BE2C (cell line): Measurements from ENCODE around the gene ZSCAN30. TPM values are rescaled to one million over a fixed set of nuclear protein-coding genes. Genes with fewer than 3 reads are reported as not detected.

Experiments
- DNase-seq: peaks from one replicate; pipeline ENCODE4 v3.0.0-alpha.2; 2020
- H3K27me3 ChIP-seq: fragments of 250-450 bp; sonication (Bioruptor Pico); 2 replicates; pipeline ENCODE4 v1.5.1; 2020; ENCODE audit warnings: mild to moderate bottlenecking
- H3K36me3 ChIP-seq: fragments of 250-450 bp; sonication (Bioruptor Pico); 2 replicates; pipeline ENCODE4 v1.5.1; 2020; ENCODE audit warnings: mild to moderate bottlenecking
- H3K4me1 ChIP-seq: fragments of 250-450 bp; sonication (Bioruptor Pico); 2 replicates; pipeline ENCODE4 v1.5.1; 2020
- H3K4me3 ChIP-seq: 2 replicates; pipeline ENCODE4 v1.5.1; 2011; ENCODE audit warnings: low read depth, low read length
- H3K9me3 ChIP-seq: fragments of 250-450 bp; sonication (Bioruptor Pico); 2 replicates; pipeline ENCODE4 v1.5.1; 2020
- polyA plus RNA-seq: library from polyadenylated mRNA; unstranded; fragments of >200 nt; gene quantifications from one replicate; pipeline ENCODE4 v1.2.1, GENCODE V29; 2012; ENCODE audit warnings: low read depth, missing spikeins; ENCODE audit not compliant: insufficient read length, insufficient read depth
- TF ChIP-seq, protein P1 (sequence below): IDR thresholded peaks from 2 replicates; pipeline ENCODE4 v1.5.1; 2012; ENCODE audit warnings: mild to moderate bottlenecking, low read depth, low read length

ZSCAN30 gene
- 6.8 TPM for polyA plus RNA-seq

DNA sequence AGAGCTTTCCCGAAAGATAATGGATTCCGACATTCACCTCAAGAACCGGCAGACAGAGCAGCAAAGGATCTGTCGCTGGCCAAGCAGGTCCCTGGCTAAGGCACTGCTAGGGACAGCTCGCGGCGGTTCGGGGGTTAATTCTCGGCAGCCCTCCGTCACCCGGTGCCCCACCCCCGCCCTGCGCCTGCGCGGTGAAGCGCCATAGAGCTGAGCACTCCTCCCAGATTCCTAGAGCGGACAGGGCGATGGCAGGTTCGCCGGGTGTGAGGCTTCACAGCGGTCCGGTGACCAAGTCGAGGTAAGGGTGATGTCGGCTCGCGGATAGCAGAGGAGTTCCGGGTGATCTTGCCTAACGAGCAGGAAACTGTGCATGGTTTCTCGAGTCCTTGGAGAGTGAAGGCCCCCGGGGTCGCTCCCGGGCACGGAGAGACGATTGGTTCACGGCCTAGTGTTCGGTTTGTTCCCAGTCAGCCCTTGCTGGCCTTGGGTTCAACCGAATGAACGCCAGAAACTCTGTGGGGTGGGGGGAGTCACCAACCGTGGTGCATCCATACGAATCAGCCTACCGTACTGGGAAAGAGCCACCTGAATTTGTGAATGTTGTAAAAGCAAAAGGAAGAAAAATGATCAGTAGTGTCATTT is at the start of gene ZSCAN30:
ZSCAN30 (minus strand) TSS at position 136 of the 642 bp plus-strand sequence. CDS start 25,877 bp downstream, outside the sequence.
- TF ChIP-seq, protein P1, sequence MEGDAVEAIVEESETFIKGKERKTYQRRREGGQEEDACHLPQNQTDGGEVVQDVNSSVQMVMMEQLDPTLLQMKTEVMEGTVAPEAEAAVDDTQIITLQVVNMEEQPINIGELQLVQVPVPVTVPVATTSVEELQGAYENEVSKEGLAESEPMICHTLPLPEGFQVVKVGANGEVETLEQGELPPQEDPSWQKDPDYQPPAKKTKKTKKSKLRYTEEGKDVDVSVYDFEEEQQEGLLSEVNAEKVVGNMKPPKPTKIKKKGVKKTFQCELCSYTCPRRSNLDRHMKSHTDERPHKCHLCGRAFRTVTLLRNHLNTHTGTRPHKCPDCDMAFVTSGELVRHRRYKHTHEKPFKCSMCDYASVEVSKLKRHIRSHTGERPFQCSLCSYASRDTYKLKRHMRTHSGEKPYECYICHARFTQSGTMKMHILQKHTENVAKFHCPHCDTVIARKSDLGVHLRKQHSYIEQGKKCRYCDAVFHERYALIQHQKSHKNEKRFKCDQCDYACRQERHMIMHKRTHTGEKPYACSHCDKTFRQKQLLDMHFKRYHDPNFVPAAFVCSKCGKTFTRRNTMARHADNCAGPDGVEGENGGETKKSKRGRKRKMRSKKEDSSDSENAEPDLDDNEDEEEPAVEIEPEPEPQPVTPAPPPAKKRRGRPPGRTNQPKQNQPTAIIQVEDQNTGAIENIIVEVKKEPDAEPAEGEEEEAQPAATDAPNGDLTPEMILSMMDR = no peak
- peak within 1 kb of the TSS; percentile 76 for H3K4me3 ChIP-seq
- peak; percentile 88 for DNase-seq

DNA sequence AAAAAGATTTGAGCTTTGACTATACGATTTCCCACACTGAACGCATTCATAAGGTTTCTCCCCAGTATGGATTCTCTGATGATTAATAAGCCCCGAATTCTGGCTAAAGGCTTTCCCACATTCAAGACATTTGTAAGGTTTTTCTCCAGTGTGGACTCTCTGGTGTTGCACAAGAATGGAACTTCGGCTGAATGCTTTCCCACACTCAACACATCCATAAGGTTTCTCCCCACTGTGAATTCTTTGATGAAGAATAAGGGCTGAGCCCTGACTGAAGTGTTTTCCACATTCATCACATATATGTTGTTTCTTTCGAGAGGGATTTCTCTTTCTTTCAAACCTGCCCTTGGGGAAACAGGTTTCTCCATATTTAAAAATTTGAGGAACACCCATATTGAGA is 47.3 kb upstream of the ZSCAN30 start:
- Histone ChIP-seq H3K27me3 (no peaks in the 10 kb centered on the region), H3K36me3 (peaks cover 57% of the 10 kb centered on the region), H3K4me1 (no peaks in the 10 kb centered on the region), H3K4me3 (no peak overlapping the region), H3K9me3 (no peaks in the 10 kb centered on the region)
- DNase-seq = no peak
- TF ChIP-seq, protein P1 = no peak

More for the DNA sequence above, at the start of gene ZSCAN30:
- H3K9me3 ChIP-seq = no peaks in the 10 kb centered on the region
- no peaks in the 10 kb centered on the region for H3K27me3 ChIP-seq
- H3K4me1 ChIP-seq = no peaks in the 10 kb centered on the region
- no peaks in the 10 kb centered on the region for H3K36me3 ChIP-seq

DNA sequence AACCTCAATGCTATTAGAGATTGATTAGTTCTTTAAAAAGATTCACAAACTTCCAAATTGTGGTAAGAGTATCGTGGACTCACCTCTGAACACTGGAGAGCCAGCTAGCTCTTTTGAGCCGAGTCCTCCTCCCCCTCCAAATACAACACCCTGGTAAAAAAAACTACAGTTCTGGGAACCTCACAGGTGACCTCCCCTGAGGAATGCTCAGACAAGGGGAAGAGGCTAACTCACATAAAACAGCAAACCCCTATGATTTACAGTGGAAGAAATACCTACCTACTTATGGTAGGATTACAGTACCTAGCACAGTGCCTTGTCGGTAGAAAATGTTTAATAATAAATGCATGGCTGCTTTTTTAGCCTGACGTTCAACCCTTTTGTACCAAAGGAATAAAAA is 45.8 kb upstream of the ZSCAN30 start:
- Histone ChIP-seq H3K4me1 (no peaks in the 10 kb centered on the region), H3K36me3 (peaks cover 56% of the 10 kb centered on the region), H3K27me3 (no peaks in the 10 kb centered on the region), H3K4me3 (no peak overlapping the region), H3K9me3 (no peaks in the 10 kb centered on the region)
- TF ChIP-seq, protein P1 = no peak
- DNase-seq = no peak

DNA sequence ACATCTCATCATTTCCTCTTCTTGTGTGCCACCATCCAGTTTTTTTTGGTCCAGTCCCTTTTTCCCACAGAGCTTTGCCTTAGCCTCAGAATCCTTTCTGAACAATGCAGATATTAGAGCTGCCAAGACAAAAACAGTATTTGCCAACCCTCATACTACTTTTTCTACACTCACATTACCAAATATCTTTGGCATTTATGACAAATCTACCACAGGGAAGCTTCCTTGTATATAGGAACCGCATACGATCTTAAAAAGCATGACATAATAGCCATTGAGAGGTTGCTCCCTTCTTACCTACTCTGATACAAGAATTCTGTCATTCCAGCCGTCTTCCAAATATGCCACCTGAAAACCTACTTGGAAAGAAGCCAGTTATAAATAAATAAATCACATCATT is 44.8 kb upstream of the ZSCAN30 start:
- no peak for DNase-seq
- Histone ChIP-seq H3K27me3 (no peaks in the 10 kb centered on the region), H3K4me3 (no peak overlapping the region), H3K36me3 (peaks cover 49% of the 10 kb centered on the region), H3K4me1 (no peaks in the 10 kb centered on the region), H3K9me3 (no peaks in the 10 kb centered on the region)
- TF ChIP-seq, protein P1 = no peak

DNA sequence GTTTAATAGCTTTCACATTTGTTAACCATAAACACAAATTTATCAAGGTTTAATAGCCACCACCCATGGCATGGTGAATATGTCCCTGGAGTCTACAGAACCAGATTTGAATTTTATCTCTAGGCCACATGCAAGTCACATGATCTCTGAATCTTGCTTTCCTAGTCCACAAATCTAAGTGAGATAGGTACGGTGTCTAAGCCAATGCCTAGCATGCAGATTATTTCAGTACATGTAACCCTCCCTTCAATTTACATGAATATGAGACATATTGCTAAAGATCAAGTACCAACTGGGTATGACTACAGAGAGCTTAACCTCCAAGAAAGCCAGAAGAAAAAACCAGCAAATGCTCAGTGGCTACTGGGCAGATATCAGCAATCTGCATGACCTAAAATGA is 44.2 kb upstream of the ZSCAN30 start:
- Histone ChIP-seq H3K4me1 (no peaks in the 10 kb centered on the region), H3K9me3 (no peaks in the 10 kb centered on the region), H3K4me3 (no peak overlapping the region), H3K27me3 (no peaks in the 10 kb centered on the region), H3K36me3 (peaks cover 44% of the 10 kb centered on the region)
- TF ChIP-seq, protein P1 = no peak
- no peak for DNase-seq

DNA sequence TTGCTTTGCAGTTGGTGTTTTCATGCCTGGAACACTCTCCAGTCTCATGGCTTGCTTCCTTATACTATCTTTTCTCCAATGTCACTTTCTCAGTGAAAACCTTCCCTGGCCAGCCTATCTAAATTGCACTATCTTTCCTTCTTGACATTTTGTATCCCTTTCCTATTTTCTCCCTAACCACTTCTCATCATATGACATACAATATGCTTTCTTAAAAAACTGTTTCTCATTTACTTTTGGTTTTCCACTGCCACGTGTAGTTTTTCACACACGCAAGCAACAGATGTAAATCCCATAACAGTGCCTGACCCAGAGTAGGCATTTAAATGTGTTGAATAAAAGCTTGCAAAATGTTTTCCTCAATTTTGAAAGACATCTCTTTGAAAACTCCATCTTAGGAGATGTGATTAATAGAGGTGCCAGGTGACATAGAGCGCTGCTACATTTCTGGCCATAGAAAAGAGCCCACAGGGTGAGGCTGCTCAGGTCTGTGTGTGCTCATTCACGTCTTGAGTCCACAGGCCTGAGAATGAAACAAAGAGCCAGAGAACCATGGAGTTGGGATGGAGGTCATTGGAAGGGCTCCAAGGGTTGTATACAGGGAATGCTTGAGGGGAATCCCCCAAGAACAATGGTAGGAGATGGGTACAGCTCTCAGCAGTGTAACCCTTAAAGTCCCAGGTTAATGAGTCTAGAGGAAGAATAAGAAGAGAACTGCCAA is 41.5 kb upstream of the ZSCAN30 start:
- Histone ChIP-seq H3K4me3 (no peak overlapping the region), H3K27me3 (no peaks in the 10 kb centered on the region), H3K4me1 (no peaks in the 10 kb centered on the region), H3K9me3 (no peaks in the 10 kb centered on the region), H3K36me3 (peaks cover 23% of the 10 kb centered on the region)
- no peak for DNase-seq
- TF ChIP-seq, protein P1 = no peak
